LNCAP (cell line): Measurements from ENCODE around the gene UNG.

ENCODE experiments used
- TF ChIP-seq, protein P1 (sequence below): fragments of 450-650 bp; IDR thresholded peaks from 2 replicates; pipeline ENCODE4 v1.5.1; 2017; ENCODE audit warnings: mild to moderate bottlenecking

Gene UNG

DNA sequence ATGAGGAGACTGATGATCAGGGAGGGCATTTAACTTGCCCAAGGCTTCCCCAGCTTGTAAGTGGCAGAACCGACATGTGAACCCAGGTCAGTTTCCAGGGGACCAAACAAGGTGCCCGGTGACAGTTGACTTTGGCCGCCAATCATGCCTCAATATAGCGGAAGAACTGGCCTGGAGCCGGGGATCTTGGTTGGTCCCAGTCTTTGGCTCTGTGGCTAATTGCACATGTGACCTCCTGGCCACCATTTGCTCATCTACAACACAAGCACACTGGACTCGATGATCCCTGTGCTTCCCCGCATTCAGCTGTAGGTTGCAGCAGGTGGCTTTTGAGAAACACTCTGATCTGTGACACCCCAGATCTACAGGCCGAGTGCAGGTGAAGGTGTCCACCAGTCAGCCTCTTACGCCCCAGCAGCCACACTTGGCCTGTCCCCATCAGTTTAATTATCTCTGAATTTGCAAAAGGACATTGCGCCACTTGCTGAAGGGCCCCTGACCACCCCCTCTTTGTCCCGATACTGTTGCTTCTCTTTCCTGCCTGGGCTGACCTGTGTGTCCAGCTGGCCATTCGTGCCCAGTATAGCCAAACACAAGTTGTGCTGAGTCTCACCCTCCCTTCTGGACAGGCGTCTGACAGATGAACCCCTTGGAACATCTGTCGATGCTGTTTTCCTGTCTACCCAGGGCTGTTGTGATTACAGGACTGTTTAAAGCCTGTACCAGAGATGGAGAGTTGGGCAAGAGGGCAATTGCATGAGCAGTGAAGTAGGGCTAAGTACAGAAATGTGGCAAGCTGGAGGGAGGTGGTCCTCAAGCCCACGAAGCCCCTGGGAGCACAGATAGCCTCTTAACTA is 33.1 kb downstream of the UNG start:
- TF ChIP-seq, protein P1, sequence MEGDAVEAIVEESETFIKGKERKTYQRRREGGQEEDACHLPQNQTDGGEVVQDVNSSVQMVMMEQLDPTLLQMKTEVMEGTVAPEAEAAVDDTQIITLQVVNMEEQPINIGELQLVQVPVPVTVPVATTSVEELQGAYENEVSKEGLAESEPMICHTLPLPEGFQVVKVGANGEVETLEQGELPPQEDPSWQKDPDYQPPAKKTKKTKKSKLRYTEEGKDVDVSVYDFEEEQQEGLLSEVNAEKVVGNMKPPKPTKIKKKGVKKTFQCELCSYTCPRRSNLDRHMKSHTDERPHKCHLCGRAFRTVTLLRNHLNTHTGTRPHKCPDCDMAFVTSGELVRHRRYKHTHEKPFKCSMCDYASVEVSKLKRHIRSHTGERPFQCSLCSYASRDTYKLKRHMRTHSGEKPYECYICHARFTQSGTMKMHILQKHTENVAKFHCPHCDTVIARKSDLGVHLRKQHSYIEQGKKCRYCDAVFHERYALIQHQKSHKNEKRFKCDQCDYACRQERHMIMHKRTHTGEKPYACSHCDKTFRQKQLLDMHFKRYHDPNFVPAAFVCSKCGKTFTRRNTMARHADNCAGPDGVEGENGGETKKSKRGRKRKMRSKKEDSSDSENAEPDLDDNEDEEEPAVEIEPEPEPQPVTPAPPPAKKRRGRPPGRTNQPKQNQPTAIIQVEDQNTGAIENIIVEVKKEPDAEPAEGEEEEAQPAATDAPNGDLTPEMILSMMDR = no peak

- TF ChIP-seq, protein P1 = no peak
Observed at GRCh38 chr12:109131154-109132050, 34.0 kb downstream of the UNG start.

GRCh38 chr12:109134186-109134917 is 37.0 kb downstream of the UNG start:
- TF ChIP-seq, protein P1 = peak; percentile 73

DNA sequence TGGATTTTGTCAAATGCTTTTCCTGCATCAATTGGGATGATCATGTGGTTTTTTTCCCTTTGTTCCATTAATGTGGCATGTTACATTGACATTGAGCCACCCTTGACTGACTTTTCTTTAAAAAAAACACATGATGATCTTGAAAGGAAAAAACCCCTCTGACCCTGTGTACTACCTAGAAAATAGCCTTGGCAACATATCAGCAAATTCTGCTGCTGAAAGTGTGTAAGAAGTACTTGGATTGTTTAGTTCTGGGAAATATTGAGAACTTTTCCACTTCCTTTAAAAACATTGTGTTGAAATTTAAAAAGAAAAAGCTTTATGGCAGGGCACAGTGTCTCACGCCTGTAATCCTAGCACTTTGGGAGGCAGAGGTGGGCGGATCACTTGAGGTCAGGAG is 39.7 kb downstream of the UNG start:
- TF ChIP-seq, protein P1 = no peak

- TF ChIP-seq, protein P1 = no peak
Observed at GRCh38 chr12:109139360-109139759, 42.0 kb downstream of the UNG start.

DNA sequence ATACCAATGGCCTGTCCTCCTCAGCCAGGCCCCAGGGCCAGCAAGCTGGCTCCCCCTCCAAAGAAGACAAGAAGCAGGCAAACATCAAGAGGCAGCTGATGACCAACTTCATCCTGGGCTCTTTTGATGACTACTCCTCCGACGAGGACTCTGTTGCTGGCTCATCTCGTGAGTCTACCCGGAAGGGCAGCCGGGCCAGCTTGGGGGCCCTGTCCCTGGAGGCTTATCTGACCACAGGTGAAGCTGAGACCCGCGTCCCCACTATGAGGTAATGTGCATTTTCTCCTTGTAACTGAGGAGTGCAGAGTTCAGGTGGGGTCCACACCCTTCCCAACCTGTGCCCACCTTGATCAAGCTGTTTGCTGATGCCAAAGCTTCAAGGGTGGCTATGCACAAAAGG is 42.4 kb downstream of the UNG start:
- TF ChIP-seq, protein P1 = no peak

- TF ChIP-seq, protein P1 = no peak
Observed at GRCh38 chr12:109140560-109140959, 43.2 kb downstream of the UNG start.
